Activated CD4-positive, alpha-beta T cell treated with anti-CD3 and anti-CD28 coated beads, Interleukin-2, amount 10 ng/mL, durations not matched to agents 24 days and 14 days (primary cell): ENCODE data around the gene USP12. TPM values are rescaled to one million over a fixed set of nuclear protein-coding genes. Genes with fewer than 3 reads are reported as not detected.

Source experiments
- total RNA-seq: library from RNA; stranded (reverse); gene quantifications from 2 replicates; pipeline ENCODE4 v1.2.3, GENCODE V29; 2022

The USP12 gene
- total RNA-seq, 1 donor from 2014 or later: 47.0 TPM

Other genes with a start within 250 kb of the USP12 start
- gene RPL21, start 79.7 kb upstream of the USP12 start, total RNA-seq: 1,100 and 1,185 TPM in 2 replicates
- 1.8 and 2.8 TPM in 2 replicates for gene RASL11A, start 99.0 kb upstream of the USP12 start, total RNA-seq